ENCODE results near the gene MSH6. TPM values are rescaled to one million over a fixed set of nuclear protein-coding genes. Genes with fewer than 3 reads are reported as not detected.
A peak's percentile ranks its signal among the peaks of the same experiment; 100 is the strongest.

MSH6 gene
- total and polyA plus RNA-seq, 2 of the 13 experiments (the other 11 are each of a cell fraction or from before 2014, with no cell fraction given) = 20.8 to 113 TPM

- TF ChIP-seq SP5 (CRISPR knock-in tag; IDR thresholded peaks at IDR 0.05; ENCODE audit: borderline replicate concordance, low read depth) = peak; percentile 69
- peak; percentile 74 for TF ChIP-seq ZNF275 (CRISPR knock-in tag; IDR thresholded peaks at IDR 0.05; ENCODE audit: borderline replicate concordance)
- TF ChIP-seq ISL2 (CRISPR knock-in tag; IDR thresholded peaks at IDR 0.05) = peak; percentile 32
- no peak for TF ChIP-seq ZNF317 (CRISPR knock-in tag; IDR thresholded peaks at IDR 0.05)
- TF ChIP-seq SMAD9 (CRISPR knock-in tag; IDR thresholded peaks at IDR 0.05) = peak; percentile 87
- TF ChIP-seq ZFAT (CRISPR knock-in tag; conservative IDR thresholded peaks at IDR 0.05) = peak; percentile 90; the same call in 1 of the 2 replicates
- TF ChIP-seq ZBTB4 (CRISPR knock-in tag; IDR thresholded peaks at IDR 0.05; ENCODE audit: borderline replicate concordance) = 0 out of 2 replicates have a peak, but pooled peaks have one; percentile 73
- 0 out of 2 replicates have a peak, but pooled peaks have one; percentile 67 for TF ChIP-seq ZNF639 (CRISPR knock-in tag; conservative IDR thresholded peaks at IDR 0.05)
- peak; percentile 78 for TF ChIP-seq TEF (CRISPR knock-in tag; IDR thresholded peaks at IDR 0.05)
- peak; percentile 98 for TF ChIP-seq BORCS8-MEF2B (CRISPR knock-in tag; IDR thresholded peaks at IDR 0.05)
- TF ChIP-seq XRCC5 (optimal IDR thresholded peaks at IDR 0.05; ENCODE audit: low read length) = peak; percentile 63
- TF ChIP-seq KLF16 (CRISPR knock-in tag; IDR thresholded peaks at IDR 0.05) = peak; percentile 89 to 91; a peak in 1 of 4 replicates
- TF ChIP-seq ZBTB25 (CRISPR knock-in tag; IDR thresholded peaks at IDR 0.05) = peak; percentile 68; the same call in 1 of the 2 replicates
- peak; percentile 19 for TF ChIP-seq HOXD1 (CRISPR knock-in tag; IDR thresholded peaks at IDR 0.05)
- TF ChIP-seq SKIL (CRISPR knock-in tag; IDR thresholded peaks at IDR 0.05; ENCODE audit: borderline replicate concordance) = peak; percentile 28; the same call in 1 of the 2 replicates
- TF ChIP-seq THAP8 (CRISPR knock-in tag; IDR thresholded peaks at IDR 0.05; ENCODE audit: borderline replicate concordance) = peak; percentile 91
Measured at GRCh38 chr2:47782671-47783485, at the start of gene MSH6 (continued).
